CD4-positive, alpha-beta T cell treated with Interleukin-17A for 1 hour (primary cell): ENCODE measurements around the gene KCNIP1.
"Not testable (repeated sequence)": the region's sequence is repeated elsewhere in the genome, so short reads cannot be mapped to it uniquely, and the experiment has no call there.

Experiments
- DNase-seq: peaks from one replicate; pipeline ENCODE4 v3.0.0-alpha.2; 2020

The KCNIP1 gene

DNA sequence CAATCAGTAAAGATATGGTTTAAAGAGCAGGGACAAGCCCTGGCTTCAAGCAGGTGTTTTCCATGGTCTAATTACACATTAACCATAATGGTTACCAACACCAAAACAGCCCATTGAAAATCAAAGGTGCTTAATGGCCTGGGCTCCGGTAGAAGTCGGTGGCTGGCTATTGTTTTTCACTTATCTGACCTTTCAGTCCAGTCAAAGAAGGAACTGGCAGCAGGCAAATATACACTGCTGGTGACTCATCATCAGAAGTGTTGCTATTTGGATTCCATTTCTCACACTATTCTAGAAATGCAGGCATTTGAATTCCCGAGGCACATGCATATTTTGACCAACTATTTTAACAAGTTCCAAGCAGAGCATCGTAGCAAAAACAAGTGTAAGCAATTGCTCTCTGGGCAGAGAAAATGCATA lies 253.4 kb downstream of the KCNIP1 start:
- no peak for DNase-seq

DNA sequence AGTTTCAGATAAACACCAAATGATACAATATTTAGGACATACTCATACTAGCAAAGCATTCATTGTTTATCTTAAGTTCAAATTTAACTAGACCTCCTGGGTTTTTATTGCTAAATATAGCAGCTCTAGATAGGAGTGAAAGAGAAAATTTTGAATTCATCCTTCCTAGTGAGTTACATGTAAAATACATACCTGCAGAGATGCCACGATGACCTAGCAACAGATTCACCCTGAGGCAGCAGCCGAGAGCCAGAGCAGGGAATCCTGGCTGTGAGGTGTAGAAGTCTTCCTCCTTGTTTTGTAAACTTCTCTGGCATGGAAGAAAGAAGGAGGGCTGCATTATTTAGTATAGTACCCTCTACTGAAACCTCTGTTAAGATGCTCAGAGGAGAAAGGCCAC lies 253.8 kb downstream of the KCNIP1 start:
- DNase-seq, result no peak

DNA sequence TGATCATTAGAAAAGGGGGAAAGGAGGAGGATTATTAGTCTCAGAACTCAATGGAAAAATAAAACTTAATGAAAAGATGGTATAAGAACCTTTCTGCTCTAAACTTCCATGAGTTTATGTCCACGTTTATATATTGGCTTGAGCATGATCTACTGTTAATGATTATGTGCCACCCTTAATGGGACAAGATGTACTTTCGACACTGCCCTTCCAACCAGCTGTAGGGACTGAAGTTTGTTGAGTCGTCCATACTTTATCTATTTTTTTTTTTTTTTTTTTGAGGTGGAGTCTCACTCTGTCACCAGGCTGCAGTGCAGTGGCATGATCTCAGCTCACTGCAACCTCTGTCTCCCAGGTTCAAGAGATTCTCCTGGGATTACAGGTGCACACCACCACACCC lies 254.7 kb downstream of the KCNIP1 start:
- DNase-seq, result no peak

DNA sequence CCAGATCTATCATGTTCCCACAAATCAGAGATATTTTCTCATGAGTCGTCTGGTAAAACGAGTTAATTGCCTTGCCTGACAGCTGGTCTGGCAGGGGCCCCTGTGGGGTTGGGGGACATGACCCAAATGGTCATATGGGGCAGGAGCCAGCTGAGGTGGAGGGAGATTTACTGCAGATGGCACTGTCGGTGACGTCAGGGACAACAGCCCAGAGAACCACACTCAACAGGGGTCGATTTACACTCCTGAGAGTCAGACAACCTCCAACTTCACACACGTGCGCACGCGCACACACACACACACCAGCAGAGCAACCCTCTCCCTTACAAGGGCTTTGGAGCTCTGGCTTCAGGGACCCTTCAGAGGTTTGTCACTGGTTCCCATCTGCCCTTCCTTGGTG lies 256.3 kb downstream of the KCNIP1 start:
- DNase-seq, result no peak

DNA sequence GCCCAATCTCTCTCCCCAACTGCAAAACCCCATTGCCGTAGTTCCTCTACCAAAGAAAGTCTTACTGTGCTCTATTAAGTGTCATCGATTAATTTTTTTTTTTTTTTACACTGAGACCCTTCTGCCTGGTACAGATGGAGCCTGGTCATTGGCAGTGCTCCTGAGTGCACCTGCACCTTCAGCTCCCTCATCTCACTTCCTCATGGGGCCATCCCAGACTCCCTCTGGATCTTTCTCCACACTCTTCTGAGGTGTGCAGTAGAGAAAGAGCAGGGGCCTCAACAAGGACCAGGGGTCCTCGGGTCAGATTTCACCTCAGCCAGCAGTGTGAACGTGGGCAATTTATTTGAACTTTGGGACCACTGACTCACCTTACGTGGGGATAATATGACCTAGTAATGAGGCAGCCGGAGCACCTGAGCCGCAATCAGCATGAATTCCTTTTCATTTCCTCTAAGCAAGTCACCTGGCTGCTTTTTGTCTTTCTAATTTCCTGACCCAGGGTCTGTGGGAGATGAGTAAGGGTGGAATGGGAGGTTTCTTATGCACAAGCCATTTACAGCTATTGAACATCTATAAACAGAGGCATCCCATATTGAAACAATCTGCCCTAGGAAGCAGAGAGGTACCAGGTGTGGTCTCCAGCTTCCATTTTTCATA lies 257.4 kb downstream of the KCNIP1 start:
- DNase-seq, result no peak

DNA sequence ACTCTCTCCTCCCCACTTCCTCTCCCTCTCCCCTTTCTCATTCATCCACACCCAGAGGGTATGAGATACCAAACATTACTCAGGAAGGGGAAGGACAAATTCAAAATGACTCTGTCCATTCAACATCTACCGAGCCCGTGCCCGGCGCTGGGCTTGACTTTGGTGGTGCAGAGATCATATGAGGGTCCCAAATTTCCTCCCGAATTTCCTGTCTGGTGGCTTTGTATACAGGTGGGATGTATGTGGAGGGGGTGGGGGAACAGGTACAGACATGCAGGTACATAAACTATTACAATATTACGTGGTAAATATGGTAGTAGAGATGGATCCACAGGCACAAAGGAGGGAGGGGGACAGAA lies 257.9 kb downstream of the KCNIP1 start:
- no peak for DNase-seq

DNA sequence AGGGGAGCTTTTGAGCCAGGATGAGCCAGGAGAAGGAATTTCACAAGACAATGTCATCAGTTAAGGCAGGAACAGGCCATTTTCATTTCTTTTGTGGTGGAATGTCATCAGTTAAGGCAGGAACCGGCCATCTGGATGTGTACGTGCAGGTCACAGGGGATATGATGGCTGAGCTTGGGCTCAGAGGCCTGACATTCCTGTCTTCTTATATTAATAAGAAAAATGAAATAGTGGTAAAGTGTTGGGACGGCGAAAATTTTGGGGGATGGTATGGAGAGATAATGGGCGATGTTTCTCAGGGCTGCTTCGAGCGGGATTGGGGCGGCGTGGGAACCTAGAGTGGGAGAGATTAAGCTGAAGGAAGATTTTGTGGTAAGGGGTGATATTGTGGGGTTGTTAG lies 258.5 kb downstream of the KCNIP1 start:
- DNase-seq, result not testable (repeated sequence)

DNA sequence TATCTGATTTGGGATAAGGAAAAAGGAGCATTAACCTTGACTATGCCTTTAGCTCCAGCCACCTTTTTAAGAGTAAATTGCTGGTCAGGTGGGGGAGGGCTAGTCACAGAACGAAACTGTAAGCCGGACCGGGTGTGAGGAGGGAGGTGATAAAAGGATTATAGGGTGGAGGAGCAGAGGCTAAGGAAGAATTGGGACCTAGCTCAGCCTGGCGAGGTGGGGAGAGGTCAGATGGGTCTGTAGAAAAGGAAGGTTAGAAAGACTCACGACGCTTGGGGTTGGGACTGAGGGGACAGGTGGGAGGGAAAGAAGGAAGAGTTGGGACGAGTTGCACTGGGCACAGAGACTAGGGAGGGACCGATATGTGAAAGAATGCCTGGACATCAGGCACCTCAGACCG lies 262.0 kb downstream of the KCNIP1 start:
- DNase-seq, result not testable (repeated sequence)

DNA sequence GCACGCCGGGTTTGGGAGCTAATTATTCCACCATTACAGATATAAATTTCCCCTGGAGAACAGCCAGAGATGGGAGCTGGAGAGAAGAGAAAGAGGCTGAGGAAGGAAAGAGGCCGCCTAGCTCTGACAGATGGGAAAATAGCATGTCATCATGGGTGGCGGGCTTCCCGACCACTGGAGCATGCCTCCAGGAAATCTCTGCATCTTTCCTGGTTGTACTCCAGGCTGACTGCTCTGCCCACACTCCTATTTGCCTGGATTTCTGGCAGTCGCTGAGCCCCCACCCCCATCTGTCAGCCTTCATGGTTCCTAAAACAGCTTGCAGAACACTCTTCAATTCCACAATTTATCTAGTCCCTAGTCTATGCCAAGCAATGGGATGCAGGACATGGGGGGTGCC lies 265.4 kb downstream of the KCNIP1 start:
- no peak for DNase-seq

DNA sequence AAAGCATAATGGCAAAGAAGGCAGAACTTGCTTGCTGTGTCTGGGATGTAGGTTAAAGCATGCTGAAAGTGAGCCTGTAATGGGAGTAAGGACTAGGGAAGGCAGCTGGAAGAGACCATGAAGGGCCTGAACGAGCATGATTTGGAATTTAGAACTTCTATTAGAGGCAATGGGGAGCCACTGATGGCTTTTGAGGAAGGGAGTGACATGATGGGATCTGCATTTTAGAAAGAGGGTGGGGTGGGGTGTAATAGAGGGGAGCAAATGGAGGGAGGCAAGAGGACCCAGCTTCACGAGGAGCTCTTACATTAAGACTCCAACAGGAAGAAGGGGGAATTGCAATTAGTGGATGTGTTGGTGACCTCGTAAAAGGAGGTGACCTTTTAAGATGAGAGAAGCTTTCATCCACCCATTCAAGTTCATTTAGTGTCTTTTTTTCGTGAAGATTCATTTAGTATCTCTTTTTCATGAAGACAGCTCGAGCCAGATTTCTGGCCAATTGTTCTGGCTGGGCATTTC lies 266.1 kb downstream of the KCNIP1 start:
- DNase-seq, result no peak

DNA sequence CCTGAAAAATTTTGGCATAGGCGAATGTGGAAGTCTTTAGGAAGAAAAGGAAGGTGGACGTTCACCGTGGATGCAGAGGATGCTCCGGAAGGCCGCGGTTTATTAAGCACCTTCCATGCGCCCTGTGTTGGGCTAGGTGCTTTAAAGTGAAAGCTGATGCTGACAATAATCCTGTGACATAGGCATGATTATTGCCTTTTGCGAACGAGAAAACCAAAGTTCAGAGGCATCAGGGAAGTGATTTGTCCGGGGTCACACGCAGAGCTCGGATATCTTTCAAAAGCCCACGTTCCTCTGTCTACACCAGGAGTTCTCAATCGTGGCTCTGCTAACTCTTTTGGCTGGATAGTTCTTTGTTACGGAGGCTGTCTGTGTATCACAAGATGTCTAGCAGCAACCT lies 267.7 kb downstream of the KCNIP1 start:
- DNase-seq, result no peak

DNA sequence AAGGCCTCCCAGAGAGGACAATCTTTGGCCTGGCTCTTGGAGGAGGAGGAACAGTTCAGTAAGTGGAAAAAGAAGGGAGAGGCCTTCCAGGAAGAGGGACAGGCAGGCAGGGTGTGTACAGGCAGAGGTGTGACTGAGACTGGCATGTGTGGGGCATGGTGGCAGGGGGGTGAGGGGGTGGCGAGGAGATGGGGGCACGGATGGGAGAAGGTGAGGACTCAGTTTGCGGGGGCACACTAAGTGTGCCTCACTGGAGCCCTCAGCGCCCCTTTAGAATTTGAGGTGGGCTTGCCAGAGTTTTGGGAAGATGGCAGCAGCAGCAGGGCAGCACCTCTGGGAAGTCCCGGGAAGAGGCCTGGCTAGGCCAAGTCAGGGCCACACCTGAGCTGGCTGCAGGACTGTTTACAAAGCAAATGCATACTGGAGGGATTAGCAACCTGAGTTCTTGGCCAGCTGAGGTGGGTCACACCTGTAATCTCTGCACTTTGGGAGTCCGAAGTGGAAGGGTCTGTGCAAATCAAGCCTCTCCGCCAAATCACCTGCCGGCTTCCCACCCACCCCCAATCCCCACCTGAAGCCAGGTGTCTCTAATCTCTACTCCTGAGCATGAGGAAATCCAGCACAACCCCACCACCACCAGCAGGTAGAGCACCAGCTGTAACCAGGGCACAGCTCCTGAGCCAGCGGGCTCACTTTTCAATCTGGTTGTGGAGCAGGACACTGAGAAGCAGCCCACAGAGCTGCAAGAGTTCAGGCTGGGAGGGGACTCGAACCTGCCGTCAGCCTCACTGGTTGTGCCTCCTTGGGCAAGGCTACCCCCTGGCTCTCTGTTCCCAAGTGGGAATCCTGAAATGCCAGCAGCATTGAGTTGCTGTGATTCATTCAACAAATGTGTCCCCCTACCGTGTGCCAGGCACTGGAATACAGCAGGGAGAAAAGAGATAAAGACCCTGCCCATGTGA lies 269.5 kb downstream of the KCNIP1 start:
- DNase-seq, result no peak

DNA sequence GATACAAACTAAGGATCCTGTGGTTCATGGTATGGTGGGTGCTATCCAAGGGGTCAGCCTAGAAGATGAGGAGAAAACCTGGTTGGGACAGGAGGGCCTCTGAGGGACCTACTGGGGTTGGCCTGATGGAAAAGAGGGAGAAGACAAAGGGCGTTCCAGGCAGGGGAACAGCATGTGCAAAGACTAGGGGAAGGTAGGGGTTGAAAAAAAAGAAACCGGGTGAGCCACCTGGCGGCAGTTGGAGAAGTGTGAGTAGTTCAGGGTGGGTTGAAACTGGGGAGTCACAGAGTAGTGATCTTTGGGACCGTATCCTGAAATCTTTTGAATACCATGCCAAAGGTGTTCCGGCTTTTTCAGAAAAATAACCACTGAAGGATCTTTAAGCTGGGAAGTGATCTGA lies 271.0 kb downstream of the KCNIP1 start:
- no peak for DNase-seq

DNA sequence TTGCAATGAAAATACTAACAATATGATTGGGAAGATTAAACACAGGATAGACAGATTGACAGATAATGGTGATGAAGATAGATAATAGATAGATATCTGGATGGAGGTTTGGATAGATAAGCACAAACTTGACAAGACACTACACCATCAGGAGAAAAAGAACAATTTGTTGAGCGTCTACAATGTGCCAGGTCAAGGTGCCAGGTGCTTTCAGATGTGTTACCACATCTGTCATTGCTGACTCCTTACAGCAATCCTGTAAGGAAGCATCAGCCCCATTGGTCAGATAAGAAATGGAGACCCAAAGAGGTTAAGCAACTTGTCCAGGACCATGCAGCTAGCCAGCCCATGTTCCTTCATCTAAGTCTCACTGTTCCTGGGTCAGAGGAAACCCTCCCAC lies 278.1 kb downstream of the KCNIP1 start:
- DNase-seq, result no peak

DNA sequence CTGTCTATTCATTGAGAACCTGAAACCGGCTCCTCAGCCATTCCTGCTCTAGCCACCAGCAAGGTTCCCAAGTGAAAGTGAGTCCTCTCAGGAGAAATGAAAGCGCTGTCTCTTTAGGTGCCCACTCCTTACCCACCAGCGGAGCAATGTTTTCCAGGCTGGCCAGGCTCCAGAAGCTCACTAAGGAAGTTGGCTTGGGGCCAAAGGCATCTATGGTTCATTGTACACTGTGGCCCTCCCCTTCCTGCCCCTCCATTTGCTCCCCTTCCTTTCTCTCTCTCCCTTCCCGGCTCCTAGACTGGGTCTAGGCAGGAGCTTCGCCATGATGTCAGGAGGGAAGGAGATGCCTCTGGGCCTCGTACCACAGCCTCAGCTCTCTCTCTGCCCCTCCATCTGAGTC lies 278.6 kb downstream of the KCNIP1 start:
- no peak for DNase-seq

DNA sequence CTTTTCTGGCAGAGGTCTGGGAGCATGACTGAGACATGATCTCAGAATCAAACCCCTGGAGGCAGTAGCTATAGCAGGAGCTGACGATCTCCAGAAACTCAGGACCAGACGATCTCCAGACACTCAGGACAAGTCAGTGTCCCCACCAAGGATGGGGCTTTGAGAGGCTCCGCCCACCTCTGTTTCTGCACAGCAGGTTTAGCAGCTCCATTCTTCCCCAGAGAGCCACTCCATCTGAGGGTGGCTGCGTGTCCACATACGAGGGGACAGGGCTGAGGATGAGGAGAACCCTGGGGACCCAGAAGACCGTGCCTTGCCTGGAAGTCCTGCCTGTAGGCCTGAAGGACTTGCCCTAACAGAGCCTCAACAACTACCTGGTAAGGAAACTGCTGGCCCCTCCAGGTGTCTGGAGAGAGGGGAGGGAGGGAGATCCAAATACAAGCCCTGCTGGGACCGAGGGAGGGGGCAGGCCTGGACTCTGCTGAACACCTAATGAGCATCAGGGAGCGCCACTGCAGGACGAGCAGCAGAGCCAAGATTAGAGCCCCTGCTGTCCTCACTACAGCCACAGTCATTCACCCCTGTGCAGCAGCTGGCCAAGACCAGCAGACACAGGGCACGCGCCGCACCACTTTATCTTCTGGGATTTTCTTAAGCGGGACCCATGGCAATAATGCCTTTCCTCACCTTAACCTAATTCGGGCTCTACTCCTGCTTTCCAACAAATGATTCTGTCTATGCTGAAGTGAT lies 279.9 kb downstream of the KCNIP1 start, which contains the start of gene GABRP:
TSS of gene GABRP (plus strand) at position 228 of the 750 bp plus-strand sequence. CDS start 4,891 bp downstream, outside the sequence.
- DNase-seq, result no peak

DNA sequence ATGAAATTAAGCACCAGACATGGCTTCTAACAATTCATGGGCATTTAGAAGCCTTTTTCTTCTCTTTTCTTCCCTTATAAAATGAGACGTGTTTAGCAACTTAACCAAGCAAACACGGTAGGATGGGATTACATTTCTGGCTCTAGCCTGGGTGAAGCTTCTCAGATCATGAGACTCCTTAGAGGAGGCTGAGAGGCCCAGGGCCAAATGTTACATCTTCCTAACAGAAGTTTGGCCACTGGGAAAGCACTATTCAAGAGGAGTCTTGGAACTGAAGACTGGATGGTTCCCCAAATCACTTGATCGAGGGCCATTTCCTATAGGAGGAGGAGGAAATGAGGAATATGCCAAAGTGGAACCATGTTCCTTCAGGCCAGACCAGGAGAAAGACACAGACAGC lies 281.6 kb downstream of the KCNIP1 start:
- no peak for DNase-seq
